ENCODE data around the gene RNF214. TPM values are rescaled to one million over a fixed set of nuclear protein-coding genes. Genes with fewer than 3 reads are reported as not detected.

The RNF214 gene
- polyA plus RNA-seq, 1 donor from 2014 or later: 7.6 TPM

DNA sequence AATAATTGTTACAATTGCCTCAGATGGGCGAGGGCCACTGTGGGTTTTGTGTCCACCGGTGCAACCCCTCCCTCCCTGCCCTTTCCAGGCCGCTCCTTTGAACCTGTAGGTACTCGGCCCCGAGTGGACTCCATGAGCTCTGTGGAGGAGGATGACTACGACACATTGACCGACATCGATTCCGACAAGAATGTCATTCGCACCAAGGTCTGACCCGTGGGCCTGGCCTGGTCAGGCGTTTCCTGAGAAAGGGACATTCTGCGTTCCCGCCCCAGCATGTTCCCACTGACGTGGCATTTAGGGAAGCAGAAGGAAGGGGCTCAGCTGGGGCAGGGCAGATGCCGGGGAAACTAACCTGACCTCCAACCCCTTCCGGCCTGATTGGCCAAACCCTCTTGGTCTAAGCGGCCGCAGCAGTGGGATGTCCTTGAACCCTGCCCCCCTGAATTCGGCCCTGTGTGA lies 43.8 kb upstream of the RNF214 start:
- no peaks in the 10 kb centered on the region for H3K36me3 ChIP-seq (ENCODE audit: insufficient read depth, low read length)
- H3K9me3 ChIP-seq (ENCODE audit: low read length): no peaks in the 10 kb centered on the region
- no peak overlapping the region for H3K9ac ChIP-seq (ENCODE audit: low read length)
- H3K9me2 ChIP-seq (ENCODE audit: insufficient read depth, low read length): no peaks in the 10 kb centered on the region
- no peak overlapping the region for H3K4me3 ChIP-seq (ENCODE audit: low read length)
- H3K4me2 ChIP-seq (ENCODE audit: low read length): no peak overlapping the region
- no peaks in the 10 kb centered on the region for H4K20me1 ChIP-seq (ENCODE audit: insufficient read depth)
- TF ChIP-seq CTCF (IDR thresholded peaks at IDR 0.05; ENCODE audit: poor library complexity, severe bottlenecking) (no peak), TAF1 (IDR thresholded peaks at IDR 0.05; ENCODE audit: low read depth) (no peak), RAD21 (conservative IDR thresholded peaks at IDR 0.05) (no peak), SMC3 (conservative IDR thresholded peaks at IDR 0.05; ENCODE audit: poor library complexity) (no peak), EZH2 (IDR thresholded peaks at IDR 0.05; ENCODE audit: borderline replicate concordance, insufficient read depth, low read length, poor library complexity, severe bottlenecking) (no peak), POLR2AphosphoS5 (IDR thresholded peaks at IDR 0.05) (no peak), MXI1 (conservative IDR thresholded peaks at IDR 0.05; ENCODE audit: poor library complexity, severe bottlenecking) (no peak), EP300 (conservative IDR thresholded peaks at IDR 0.05; ENCODE audit: poor library complexity, severe bottlenecking) (no peak)
- TF ChIP-seq, protein P1, sequence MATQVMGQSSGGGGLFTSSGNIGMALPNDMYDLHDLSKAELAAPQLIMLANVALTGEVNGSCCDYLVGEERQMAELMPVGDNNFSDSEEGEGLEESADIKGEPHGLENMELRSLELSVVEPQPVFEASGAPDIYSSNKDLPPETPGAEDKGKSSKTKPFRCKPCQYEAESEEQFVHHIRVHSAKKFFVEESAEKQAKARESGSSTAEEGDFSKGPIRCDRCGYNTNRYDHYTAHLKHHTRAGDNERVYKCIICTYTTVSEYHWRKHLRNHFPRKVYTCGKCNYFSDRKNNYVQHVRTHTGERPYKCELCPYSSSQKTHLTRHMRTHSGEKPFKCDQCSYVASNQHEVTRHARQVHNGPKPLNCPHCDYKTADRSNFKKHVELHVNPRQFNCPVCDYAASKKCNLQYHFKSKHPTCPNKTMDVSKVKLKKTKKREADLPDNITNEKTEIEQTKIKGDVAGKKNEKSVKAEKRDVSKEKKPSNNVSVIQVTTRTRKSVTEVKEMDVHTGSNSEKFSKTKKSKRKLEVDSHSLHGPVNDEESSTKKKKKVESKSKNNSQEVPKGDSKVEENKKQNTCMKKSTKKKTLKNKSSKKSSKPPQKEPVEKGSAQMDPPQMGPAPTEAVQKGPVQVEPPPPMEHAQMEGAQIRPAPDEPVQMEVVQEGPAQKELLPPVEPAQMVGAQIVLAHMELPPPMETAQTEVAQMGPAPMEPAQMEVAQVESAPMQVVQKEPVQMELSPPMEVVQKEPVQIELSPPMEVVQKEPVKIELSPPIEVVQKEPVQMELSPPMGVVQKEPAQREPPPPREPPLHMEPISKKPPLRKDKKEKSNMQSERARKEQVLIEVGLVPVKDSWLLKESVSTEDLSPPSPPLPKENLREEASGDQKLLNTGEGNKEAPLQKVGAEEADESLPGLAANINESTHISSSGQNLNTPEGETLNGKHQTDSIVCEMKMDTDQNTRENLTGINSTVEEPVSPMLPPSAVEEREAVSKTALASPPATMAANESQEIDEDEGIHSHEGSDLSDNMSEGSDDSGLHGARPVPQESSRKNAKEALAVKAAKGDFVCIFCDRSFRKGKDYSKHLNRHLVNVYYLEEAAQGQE (IDR thresholded peaks at IDR 0.05; ENCODE audit: borderline replicate concordance): no peak
- no peaks in the 10 kb centered on the region for H3K27me3 ChIP-seq (ENCODE audit: insufficient read depth, low read depth, low read length)
- H3F3A ChIP-seq (ENCODE audit: insufficient read depth, low read length, poor library complexity, severe bottlenecking): no peaks in the 10 kb centered on the region
- H2AFZ ChIP-seq (ENCODE audit: low read depth, low read length): no peak overlapping the region
- H3K79me2 ChIP-seq (replicated peaks; ENCODE audit: insufficient read depth, low read length): no peaks in the 10 kb centered on the region
- no peak overlapping the region for H3K27ac ChIP-seq (ENCODE audit: low read length)

DNA sequence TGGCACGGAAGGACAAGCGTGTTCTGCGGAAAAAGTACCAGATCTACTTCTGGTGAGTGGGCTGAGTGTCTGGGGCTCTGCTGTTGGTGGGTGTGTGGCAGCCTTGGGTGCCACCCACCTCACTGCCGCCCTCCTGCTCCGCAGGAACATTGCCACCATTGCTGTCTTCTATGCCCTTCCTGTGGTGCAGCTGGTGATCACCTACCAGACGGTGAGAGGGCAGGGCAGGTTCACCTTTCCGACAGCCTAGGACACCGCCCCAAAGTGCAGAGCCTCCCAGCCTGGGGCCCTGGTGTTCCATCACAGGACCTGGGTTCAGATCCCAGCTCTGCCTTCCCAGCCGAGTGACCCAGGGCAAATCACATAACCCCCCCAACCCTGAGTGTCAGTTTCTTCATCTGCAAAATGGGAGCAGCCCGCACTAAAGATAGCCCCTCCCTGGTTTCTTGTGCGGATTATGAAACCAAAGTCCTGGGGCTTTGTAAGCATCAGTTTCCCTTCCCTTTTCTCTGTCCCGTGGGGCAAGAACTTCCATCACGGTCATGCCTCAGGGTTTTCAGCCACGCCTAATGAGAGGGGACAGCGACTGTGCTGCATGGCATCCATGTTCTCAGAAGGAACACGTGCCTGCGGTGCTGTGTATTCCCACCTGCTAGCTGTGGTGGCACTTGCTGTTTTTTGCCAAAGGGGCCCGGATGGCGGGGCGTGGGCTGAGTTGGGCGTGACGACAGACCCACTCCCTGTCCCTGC lies 43.1 kb upstream of the RNF214 start:
- Histone ChIP-seq H4K20me1 (ENCODE audit: insufficient read depth) (no peaks in the 10 kb centered on the region), H3K27me3 (ENCODE audit: insufficient read depth, low read depth, low read length) (no peaks in the 10 kb centered on the region), H3K4me3 (ENCODE audit: low read length) (no peak overlapping the region), H3K4me2 (ENCODE audit: low read length) (no peak overlapping the region), H3K36me3 (ENCODE audit: insufficient read depth, low read length) (no peaks in the 10 kb centered on the region), H3F3A (ENCODE audit: insufficient read depth, low read length, poor library complexity, severe bottlenecking) (no peaks in the 10 kb centered on the region), H3K9me2 (ENCODE audit: insufficient read depth, low read length) (no peaks in the 10 kb centered on the region), H3K9ac (ENCODE audit: low read length) (no peak overlapping the region), H3K27ac (ENCODE audit: low read length) (no peak overlapping the region), H3K9me3 (ENCODE audit: low read length) (no peaks in the 10 kb centered on the region), H3K79me2 (replicated peaks; ENCODE audit: insufficient read depth, low read length) (no peaks in the 10 kb centered on the region), H2AFZ (ENCODE audit: low read depth, low read length) (no peak overlapping the region)
- TF ChIP-seq CTCF (IDR thresholded peaks at IDR 0.05; ENCODE audit: poor library complexity, severe bottlenecking) (no peak), TAF1 (IDR thresholded peaks at IDR 0.05; ENCODE audit: low read depth) (no peak), SMC3 (conservative IDR thresholded peaks at IDR 0.05; ENCODE audit: poor library complexity) (no peak), RAD21 (conservative IDR thresholded peaks at IDR 0.05) (no peak), POLR2AphosphoS5 (IDR thresholded peaks at IDR 0.05) (no peak), EZH2 (IDR thresholded peaks at IDR 0.05; ENCODE audit: borderline replicate concordance, insufficient read depth, low read length, poor library complexity, severe bottlenecking) (no peak), MXI1 (conservative IDR thresholded peaks at IDR 0.05; ENCODE audit: poor library complexity, severe bottlenecking) (no peak), EP300 (conservative IDR thresholded peaks at IDR 0.05; ENCODE audit: poor library complexity, severe bottlenecking) (no peak)
- TF ChIP-seq, protein P1 (IDR thresholded peaks at IDR 0.05; ENCODE audit: borderline replicate concordance): no peak
